HG02943 (cell line): ENCODE data around the gene SYDE2.

Source experiments
- ATAC-seq: cut with Tn5 transposase; IDR thresholded peaks from one replicate; pipeline ENCODE4 v1.9.1; 2021; ENCODE audit warnings: mild to moderate bottlenecking, low read depth, moderate library complexity; ENCODE audit not compliant: unreplicated experiment

The SYDE2 gene

DNA sequence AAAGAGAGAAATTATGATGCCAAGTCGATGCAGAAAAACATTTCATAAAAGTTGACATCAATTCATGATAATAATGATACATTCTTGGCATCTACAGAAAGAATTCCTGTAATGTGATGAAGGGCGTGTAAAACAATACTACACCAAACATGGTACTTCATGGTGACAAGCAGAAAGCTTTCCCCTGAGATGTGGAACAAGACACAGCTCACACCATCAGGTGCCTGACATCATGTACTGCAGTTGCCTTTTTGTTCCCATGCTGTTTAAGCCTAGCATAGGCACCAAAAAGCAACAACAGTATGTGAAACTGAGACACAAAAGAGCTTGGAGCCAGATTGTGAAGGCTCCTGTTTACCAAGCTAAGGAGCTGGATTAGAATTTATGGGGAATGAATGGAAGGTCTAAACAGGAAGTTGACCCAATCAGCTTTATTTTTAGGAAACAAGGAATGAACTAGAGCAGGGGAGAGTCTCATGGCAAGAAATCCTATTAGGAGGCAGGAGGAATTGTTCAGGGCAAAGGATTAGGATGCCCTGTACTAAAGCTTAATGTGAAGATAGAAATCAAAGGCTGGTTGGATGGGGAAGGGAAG is 67.2 kb downstream of the SYDE2 start:
- ATAC-seq, result no peak

DNA sequence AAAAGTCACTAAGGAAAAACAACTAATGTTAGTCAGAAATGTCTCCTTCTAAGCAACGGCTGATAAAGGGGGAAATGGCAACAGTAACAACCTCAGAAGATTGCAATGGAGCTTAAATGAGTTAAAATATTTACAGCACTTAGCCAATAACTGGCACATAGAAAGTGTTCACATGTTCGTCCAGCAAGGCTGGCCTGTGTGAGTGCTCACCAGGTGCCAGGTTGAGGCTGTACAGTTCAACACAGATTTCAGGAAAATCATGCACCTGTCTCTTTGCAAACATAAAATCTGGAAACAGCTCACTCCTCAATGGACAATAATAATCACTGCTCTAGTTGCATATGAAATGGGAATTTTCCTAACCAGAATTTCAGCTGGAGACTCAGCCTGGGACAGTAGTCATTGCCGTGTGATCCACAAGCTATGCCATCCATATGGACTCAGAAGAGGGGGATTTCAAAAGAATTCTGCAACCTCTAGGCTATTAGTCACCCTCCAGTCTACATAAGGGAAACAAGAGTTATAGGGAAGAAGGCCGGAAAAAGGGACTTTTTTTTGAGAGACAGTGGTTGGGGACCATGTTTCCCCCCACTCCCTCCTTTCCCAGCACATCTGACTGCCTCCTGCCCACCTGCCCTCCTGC is 68.6 kb downstream of the SYDE2 start:
- ATAC-seq, result no peak

DNA sequence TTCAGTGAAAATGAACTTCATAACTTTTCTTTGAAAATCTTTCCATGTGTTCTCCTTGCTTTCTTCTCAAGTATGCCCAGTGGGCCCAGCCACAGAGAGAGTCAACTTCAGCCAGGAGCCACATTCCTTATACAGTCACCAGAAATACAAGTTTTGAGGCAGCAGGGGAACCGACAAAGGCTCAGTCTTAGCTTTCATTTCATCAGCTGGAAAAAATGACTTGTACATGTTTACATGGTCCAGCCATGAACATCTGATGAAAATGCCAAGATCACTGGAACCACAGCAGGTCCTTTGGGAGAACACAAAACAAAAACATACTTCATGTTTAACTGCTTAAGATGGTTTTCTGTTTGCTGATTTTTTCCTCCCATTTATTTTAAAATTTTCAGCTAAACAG is 72.5 kb downstream of the SYDE2 start:
- no peak for ATAC-seq

DNA sequence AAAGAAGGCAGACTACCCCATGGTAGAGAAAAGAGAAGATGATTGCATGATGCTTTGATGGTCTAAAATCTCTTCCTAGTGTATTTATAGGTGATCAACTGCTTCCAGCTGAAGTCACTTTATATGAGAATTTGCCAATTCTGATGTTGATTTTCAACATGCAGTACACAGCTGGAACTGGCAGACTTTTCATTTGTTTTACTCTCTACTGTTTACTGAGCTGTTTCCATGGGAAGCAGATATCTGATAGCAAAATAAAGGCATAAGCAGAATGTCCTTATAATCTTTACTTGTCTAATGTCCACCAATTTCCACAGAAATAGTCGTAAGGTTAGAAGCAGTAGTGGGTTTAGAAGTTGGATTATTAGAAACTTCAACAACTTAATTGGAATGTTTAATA is 74.9 kb downstream of the SYDE2 start:
- ATAC-seq, result no peak

DNA sequence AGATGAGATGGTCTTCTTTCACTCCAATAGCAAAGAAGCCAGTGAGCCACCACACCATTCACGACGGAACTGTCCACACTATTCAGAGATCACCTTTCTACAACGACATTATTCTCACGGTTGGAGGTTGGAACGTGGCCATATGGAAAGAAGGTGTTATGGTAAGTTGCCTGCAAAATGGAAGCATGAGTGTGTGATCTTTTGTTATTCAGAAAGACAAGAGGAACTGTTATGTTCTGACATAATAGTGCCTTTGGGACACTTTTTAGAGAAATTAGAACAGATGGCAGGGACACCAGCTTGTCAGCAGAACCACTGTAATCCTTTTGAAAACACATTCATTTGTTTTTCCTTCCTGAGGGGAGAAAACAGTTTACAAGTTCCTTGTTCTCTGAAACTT is 76.7 kb downstream of the SYDE2 start:
- no peak for ATAC-seq

DNA sequence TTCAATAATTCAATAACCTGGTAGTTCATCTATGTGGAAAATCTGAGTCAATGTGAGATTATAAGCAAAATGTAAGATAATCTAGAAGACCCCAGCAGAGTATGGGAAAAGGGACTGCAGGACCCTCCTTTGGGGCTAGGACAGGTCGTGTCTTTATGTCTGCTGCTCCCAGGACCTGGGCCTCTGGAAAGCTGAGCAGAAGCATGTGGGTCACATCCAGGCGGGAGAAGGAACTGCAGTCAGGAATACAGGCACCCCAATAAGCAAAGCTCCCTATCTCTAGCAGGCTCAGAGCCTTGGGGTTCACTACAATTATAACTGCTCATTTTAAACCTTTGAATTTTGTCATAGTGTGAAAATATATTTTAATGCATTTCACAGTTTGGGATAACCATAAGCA is 78.6 kb downstream of the SYDE2 start:
- ATAC-seq, result no peak

DNA sequence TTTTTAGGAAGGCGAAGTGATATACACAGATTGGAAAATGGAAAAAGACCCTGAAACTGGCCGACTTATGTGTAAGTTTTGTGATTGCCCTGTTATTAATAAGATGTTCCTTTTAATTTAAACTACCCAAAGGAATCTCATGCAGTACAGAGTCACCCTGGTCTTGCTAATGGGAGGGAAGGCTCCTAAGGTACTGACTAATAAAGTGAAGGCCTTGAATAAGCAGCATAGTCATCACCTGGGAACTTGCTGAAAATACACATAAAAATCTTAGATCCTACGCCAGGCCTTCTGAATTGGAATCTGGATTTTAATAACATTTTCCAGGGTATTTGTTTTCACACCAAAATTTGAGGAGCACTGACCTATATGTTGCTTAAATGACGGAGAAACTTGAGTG is 79.1 kb downstream of the SYDE2 start:
- ATAC-seq, result no peak

DNA sequence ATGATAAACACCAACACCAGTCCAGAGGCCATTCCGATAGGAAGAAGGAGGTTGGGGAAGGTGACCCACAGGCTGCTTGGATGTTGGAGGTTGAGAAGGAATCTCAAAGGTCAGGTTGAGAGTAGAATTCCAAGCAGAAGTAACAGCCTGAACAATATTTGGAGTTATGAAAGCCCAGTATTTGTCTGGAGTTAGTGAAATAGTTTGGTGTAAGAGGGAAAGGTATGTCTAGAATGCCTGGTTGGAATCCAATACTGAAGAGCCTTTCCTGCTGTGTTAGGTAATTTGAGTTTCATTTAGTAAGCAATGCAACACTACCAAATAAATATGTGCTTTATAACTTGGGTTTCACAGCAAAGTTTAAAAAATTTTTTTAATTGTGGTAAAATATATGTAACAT is 82.1 kb downstream of the SYDE2 start:
- no peak for ATAC-seq

DNA sequence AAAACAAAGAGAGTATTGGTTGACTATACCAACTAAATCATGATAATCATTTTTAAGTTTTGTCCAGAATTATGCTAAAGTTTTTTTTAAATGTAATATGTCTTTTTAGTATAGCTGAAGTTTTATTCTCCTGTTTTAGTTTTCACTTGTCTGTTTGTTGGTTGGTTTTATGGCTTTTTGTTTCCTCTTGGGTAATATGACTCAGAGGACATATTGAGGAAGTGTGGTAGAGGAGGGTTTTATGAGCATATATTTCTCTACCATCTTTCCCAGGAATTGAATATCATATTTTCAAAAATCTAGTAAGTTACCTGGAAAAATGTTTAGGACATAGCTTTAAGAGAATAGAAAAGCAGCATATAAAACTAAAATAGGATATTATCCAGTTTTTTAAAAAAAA is 84.0 kb downstream of the SYDE2 start:
- no peak for ATAC-seq

DNA sequence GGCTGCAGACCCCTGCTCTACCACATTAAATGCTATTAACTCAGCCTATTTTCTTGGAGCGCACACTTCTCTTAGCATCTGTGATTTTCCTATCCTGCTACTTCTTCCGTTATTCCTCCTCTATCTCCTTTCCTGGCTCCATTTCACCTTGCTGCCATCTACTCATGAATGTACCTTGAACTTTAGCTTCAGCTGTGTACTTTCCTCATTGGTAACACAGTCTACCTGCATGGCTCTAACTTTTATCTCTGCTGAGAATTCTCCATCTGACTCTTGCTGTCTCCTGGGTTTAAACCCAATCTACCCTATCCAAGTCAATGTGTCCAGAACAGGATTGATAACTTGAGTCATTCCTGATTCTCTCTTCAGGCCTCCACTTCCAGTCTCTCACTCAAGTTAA is 84.9 kb downstream of the SYDE2 start:
- ATAC-seq, result no peak

DNA sequence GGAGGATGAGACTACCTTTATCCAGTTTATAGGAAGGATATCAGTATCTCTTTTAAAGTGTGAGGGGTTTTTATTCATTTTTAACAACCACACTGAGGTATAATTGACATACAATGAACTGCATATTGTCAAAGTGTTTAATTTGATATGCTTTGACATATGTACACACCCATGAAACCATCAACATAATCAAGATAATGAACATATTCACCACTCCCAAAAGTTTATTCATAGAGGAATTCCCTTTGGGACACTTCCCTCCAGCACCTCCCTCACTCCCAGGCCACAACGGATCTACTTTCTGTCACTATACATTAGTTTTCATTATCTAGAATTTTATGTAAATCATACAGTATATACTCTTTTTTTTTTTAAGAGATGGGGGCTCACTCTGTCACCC is 89.1 kb downstream of the SYDE2 start:
- no peak for ATAC-seq

DNA sequence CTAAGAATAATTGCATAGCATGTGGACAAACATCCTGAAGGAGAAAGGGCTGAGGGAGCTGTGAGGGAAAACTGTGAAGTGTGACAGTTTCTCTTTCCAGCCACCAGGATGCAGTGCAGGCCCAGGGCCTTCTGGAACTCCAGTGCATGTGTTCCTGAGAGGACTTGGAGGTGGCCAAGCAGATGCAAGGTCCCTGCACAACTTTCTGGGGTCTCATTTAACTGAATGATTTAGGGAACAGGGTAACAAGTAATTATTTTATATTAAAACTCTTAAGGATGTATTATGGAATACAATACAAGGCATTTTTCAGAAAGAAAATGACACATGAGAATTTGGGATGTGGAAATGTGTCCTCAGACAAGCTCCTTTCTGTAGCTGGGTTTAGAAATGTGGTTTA is 91.3 kb downstream of the SYDE2 start:
- no peak for ATAC-seq
